Osteoblast (primary cell): ENCODE results near the gene NDUFAF5. TPM values are rescaled to one million over a fixed set of nuclear protein-coding genes. Genes with fewer than 3 reads are reported as not detected.

Experiments
- DNase-seq: peaks from one replicate; pipeline ENCODE4 v3.0.0; 2011; ENCODE audit warnings: low spot score, mixed read lengths; ENCODE audit not compliant: insufficient read length; ENCODE audit errors: missing footprints
- H2AFZ ChIP-seq: 2 replicates; pipeline ENCODE4 v1.6.0; 2011; ENCODE audit warnings: mild to moderate bottlenecking, low read length
- H3K27ac ChIP-seq: 2 replicates; pipeline ENCODE4 v1.5.1; 2011; ENCODE audit warnings: mild to moderate bottlenecking, low read depth, low read length, moderate library complexity
- H3K27me3 ChIP-seq: 2 replicates; pipeline ENCODE4 v1.6.0; 2012; ENCODE audit warnings: mild to moderate bottlenecking, control low read depth, inconsistent platforms, low read length, moderate library complexity; ENCODE audit not compliant: insufficient read depth
- H3K36me3 ChIP-seq: 2 replicates; pipeline ENCODE4 v1.5.1; 2011; ENCODE audit warnings: mild to moderate bottlenecking, low read length, control low read depth, moderate library complexity; ENCODE audit not compliant: insufficient read depth
- H3K4me1 ChIP-seq: 2 replicates; pipeline ENCODE4 v1.5.1; 2011; ENCODE audit warnings: mild to moderate bottlenecking, low read length, control low read depth, moderate library complexity; ENCODE audit not compliant: insufficient read depth
- H3K4me2 ChIP-seq: 2 replicates; pipeline ENCODE4 v1.6.0; 2011; ENCODE audit warnings: mild to moderate bottlenecking, low read length; ENCODE audit not compliant: insufficient read depth
- H3K4me3 ChIP-seq: fragments of 200-600 bp; sonication (generic); 3 replicates; pipeline ENCODE4 v1.5.1; 2012; ENCODE audit warnings: mild to moderate bottlenecking, low read length, inconsistent platforms; ENCODE audit not compliant: insufficient read depth
- H3K79me2 ChIP-seq: 2 replicates; pipeline ENCODE4 v1.6.0; 2012; ENCODE audit warnings: mild to moderate bottlenecking, low read length, control low read depth, inconsistent platforms; ENCODE audit not compliant: insufficient read depth
- H3K9me3 ChIP-seq: 2 replicates; pipeline ENCODE4 v1.5.1; 2011; ENCODE audit warnings: low read depth, low read length, control low read depth
- H4K20me1 ChIP-seq: 2 replicates; pipeline ENCODE4 v1.6.0; 2012; ENCODE audit warnings: mild to moderate bottlenecking, low read length, control low read depth; ENCODE audit not compliant: insufficient read depth
- total RNA-seq: library from RNA; depleted of rRNA; stranded (reverse); fragments of >200 nt; gene quantifications from 2 replicates; pipeline ENCODE4 v1.2.3, GENCODE V29; 2012
- TF ChIP-seq, protein P1 (sequence below): IDR thresholded peaks from 2 replicates; pipeline ENCODE4 v1.5.1; 2011; ENCODE audit warnings: mild to moderate bottlenecking, low read depth, low read length, moderate library complexity; ENCODE audit errors: extremely low read depth

Gene NDUFAF5
- total RNA-seq, 1 donor: 12.3 TPM

DNA sequence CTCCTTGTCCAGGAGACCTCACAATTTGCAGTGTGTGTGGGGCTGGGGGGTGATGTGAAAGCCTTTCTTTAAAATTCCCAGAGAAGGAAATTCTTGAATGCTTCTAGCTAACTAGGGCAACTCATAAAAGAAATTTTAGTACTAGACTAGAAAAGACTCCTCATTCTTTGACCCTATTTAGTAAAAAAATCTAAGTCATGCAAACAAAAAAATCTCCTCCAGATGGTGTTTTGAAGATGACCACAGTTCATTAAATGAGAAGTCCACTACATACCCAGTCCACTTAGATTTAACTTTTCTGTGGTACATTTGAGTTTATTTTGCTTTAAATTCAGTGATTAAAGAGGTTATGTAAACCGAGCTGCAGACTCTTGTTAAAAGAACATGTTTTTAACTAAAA is 67.5 kb downstream of the NDUFAF5 start:
- Histone ChIP-seq H3K36me3 (no peaks in the 10 kb centered on the region), H2AFZ (no peak overlapping the region), H3K79me2 (no peaks in the 10 kb centered on the region), H3K27me3 (no peaks in the 10 kb centered on the region), H4K20me1 (no peaks in the 10 kb centered on the region), H3K4me1 (no peaks in the 10 kb centered on the region), H3K4me3 (no peak overlapping the region), H3K4me2 (no peak overlapping the region), H3K9me3 (no peaks in the 10 kb centered on the region), H3K27ac (no peak overlapping the region)
- DNase-seq: no peak
- TF ChIP-seq, protein P1, sequence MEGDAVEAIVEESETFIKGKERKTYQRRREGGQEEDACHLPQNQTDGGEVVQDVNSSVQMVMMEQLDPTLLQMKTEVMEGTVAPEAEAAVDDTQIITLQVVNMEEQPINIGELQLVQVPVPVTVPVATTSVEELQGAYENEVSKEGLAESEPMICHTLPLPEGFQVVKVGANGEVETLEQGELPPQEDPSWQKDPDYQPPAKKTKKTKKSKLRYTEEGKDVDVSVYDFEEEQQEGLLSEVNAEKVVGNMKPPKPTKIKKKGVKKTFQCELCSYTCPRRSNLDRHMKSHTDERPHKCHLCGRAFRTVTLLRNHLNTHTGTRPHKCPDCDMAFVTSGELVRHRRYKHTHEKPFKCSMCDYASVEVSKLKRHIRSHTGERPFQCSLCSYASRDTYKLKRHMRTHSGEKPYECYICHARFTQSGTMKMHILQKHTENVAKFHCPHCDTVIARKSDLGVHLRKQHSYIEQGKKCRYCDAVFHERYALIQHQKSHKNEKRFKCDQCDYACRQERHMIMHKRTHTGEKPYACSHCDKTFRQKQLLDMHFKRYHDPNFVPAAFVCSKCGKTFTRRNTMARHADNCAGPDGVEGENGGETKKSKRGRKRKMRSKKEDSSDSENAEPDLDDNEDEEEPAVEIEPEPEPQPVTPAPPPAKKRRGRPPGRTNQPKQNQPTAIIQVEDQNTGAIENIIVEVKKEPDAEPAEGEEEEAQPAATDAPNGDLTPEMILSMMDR: no peak

DNA sequence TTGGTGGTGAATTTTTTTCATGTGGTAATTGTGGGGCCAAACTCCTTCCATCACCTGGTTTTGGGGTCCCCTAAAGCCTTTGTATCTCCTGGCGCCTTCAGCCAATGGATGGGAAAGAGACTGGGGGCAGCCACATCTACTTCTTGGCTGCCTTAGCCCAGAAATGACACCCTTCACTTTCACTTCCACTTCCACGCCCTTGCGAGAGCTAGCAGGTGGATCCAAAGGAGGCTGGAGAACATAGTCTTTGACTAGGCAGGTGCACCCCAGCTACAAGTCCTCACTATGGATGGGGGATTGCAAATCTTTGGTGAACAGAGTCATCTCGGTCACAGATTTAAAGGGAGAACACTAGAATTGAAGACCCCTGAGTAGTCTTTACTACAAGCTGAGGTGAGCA is 70.8 kb downstream of the NDUFAF5 start:
- no peaks in the 10 kb centered on the region for H4K20me1 ChIP-seq
- H3K27me3 ChIP-seq: no peaks in the 10 kb centered on the region
- no peak overlapping the region for H3K27ac ChIP-seq

DNA sequence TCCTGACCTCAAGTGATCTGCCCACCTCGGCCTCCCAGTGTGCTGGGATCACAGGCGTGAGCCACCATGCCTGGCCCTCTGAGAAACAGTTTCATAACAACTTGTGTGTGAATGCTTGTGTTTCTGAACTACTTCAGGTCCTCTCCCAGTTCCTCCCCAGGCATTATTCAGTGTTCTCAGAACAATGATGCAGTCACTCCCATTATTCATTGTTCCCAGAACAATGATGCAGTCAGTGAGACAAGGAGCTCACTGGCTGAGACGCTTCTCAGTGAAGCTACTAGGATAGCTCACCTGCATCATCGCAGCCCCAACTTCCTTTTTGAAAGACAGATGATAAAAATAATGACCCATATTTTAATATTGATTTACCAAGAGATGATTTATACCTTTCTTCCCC is 71.5 kb downstream of the NDUFAF5 start:
- Histone ChIP-seq H3K36me3 (no peaks in the 10 kb centered on the region), H3K9me3 (no peaks in the 10 kb centered on the region), H3K27me3 (no peaks in the 10 kb centered on the region), H3K79me2 (no peaks in the 10 kb centered on the region), H3K27ac (no peak overlapping the region), H3K4me3 (no peak overlapping the region), H2AFZ (no peak overlapping the region), H3K4me1 (no peaks in the 10 kb centered on the region), H3K4me2 (no peak overlapping the region), H4K20me1 (no peaks in the 10 kb centered on the region)
- DNase-seq: no peak
- TF ChIP-seq, protein P1: no peak

More for the DNA sequence above, 70.8 kb downstream of the NDUFAF5 start:
- Histone ChIP-seq H3K79me2 (no peaks in the 10 kb centered on the region), H3K36me3 (no peaks in the 10 kb centered on the region), H3K4me2 (no peak overlapping the region), H3K9me3 (no peaks in the 10 kb centered on the region), H3K4me3 (no peak overlapping the region), H2AFZ (no peak overlapping the region), H3K4me1 (no peaks in the 10 kb centered on the region)
- DNase-seq: no peak
- TF ChIP-seq, protein P1: no peak

DNA sequence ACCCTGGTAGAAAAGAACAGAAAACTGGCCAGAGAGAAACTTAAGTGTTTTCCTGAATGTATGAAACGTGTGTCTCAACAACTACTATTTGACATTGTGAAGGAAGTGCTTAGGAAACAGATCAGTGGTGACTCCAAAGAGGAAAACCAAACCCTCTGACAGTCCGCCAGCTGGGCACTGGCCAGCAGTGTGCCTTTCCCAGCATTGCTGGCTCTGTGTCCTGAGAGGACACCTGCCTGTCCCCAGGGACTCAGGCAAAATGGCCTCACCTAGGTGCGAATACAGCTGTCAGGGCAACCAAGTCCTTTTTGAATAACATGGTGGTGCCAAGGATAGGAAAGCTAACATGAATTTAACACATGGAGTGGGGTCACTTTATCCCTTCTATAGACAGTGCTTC is 72.5 kb downstream of the NDUFAF5 start:
- no peaks in the 10 kb centered on the region for H3K79me2 ChIP-seq
- H2AFZ ChIP-seq: no peak overlapping the region
- TF ChIP-seq, protein P1: no peak
- no peaks in the 10 kb centered on the region for H4K20me1 ChIP-seq
- no peak for DNase-seq
- H3K27ac ChIP-seq: no peak overlapping the region
- no peak overlapping the region for H3K4me2 ChIP-seq
- H3K36me3 ChIP-seq: no peaks in the 10 kb centered on the region
- no peaks in the 10 kb centered on the region for H3K4me1 ChIP-seq
- no peaks in the 10 kb centered on the region for H3K27me3 ChIP-seq
- no peak overlapping the region for H3K4me3 ChIP-seq
- H3K9me3 ChIP-seq: no peaks in the 10 kb centered on the region
